Bronchial smooth muscle cell (primary cell): ENCODE data around the gene FMNL2. TPM values are rescaled to one million over a fixed set of nuclear protein-coding genes. Genes with fewer than 3 reads are reported as not detected.

ENCODE experiments used
- total RNA-seq: library from RNA; depleted of rRNA; stranded (reverse); fragments of >200 nt; gene quantifications from 2 replicates; pipeline ENCODE4 v1.2.1, GENCODE V29; 2014

Gene FMNL2
- total RNA-seq, result 18.8 and 31.8 TPM in 2 replicates

DNA sequence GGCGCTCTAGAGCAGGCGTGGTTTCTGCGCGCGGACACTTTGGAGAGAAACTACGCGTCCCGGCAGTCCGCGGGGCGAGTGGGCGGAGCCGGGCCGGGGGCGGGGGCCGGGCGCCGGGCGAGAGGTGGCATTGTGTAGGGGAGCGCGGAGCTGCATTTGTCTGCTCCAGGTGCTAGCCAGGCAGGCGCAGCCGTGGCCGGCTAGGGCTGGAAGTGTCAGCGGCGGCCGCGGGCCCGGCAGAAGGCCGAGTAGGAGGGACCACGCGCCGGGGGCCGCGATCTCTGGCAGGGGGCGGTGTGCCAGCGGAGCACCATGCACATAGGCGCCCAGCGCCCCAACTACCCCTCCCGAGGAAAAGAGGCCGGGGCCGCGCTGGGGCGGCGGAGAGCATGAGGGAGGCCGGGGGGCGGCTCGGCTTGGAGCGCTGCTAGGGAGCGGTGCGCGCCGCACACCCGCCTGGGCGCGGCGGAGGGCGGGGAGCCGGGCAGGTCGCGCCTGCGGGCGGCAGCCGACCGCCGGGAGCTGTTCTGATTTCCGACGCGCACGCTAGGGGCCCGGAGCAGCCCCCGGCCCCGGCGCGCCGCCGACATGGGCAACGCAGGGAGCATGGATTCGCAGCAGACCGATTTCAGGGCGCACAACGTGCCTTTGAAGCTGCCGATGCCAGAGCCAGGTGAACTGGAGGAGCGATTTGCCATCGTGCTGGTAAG is at the start of gene FMNL2:
TSS of gene FMNL2 (plus strand) at position 159 of the 710 bp plus-strand sequence.

Other genes starting within 250 kb of the FMNL2 start
- 0.95 and 1.3 TPM in 2 replicates for gene CACNB4, start 236.1 kb upstream of the FMNL2 start, total RNA-seq
- gene STAM2, start 159.4 kb upstream of the FMNL2 start, total RNA-seq, result 25.8 and 37.1 TPM in 2 replicates